NB4 (cell line): ENCODE data around the gene BUD31.

ENCODE experiments used
- DNase-seq: peaks from one replicate; pipeline ENCODE4 v3.0.0; 2010; ENCODE audit warnings: low read depth
- H3K4me3 ChIP-seq: one replicate; pipeline ENCODE4 v1.5.1; 2011; ENCODE audit warnings: mild to moderate bottlenecking, low read depth, low read length, moderate library complexity
- CTCF ChIP-seq: IDR thresholded peaks from one replicate; pipeline ENCODE4 v1.5.1; 2012; ENCODE audit warnings: low read depth, low read length
- MYC ChIP-seq: IDR thresholded peaks from 2 replicates; pipeline ENCODE4 v1.6.1; 2011; ENCODE audit warnings: low read depth, low read length
- POLR2A ChIP-seq: IDR thresholded peaks from 2 replicates; pipeline ENCODE4 v1.6.1; 2011; ENCODE audit warnings: mild to moderate bottlenecking; ENCODE audit not compliant: insufficient read length; ENCODE audit errors: extremely low read depth
- TF ChIP-seq, protein P1 (sequence below): IDR thresholded peaks from 2 replicates; pipeline ENCODE4 v1.6.1; 2011; ENCODE audit warnings: low read depth, low read length

Gene BUD31

GRCh38 chr7:99397297-99397983, 11.3 kb upstream of the BUD31 start:
- no peak for TF ChIP-seq MYC
- TF ChIP-seq POLR2A = no peak
- TF ChIP-seq, protein P1, sequence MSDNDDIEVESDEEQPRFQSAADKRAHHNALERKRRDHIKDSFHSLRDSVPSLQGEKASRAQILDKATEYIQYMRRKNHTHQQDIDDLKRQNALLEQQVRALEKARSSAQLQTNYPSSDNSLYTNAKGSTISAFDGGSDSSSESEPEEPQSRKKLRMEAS = no peak
- TF ChIP-seq CTCF = no peak
- DNase-seq = no peak

DNA sequence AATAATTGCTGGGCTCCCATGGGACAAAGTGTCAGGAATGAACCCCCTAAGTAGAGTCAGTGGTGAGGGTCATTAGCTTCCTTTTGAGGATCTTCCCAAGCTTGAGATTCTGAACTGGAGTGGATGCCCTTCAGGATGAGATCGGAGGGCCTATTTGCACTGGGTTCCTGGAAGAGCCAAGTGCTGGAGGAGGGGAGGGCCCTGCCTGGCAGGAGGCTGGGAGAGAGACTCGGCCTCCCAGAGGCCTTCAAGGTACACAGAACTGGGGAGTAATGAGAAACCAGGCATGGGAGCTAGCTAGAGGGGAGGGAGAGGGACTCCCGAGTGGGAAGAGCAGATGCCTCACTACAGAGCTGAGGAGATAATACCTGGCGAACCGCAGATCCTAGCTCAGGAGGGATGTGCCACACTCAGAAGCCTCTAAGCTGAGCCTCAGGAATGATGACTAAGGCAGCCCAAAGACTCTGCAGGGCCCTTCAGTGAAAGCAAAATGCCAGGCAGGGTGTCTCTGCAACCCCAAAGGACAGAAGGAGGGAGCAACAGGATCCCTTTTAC, 9.8 kb upstream of the BUD31 start:
- no peak for DNase-seq
- H3K4me3 ChIP-seq = no peak overlapping the region
- TF ChIP-seq, protein P1 = no peak
- TF ChIP-seq MYC (no peak), POLR2A (peak; percentile 12)

More at GRCh38 chr7:99397297-99397983, 11.3 kb upstream of the BUD31 start:
- no peak overlapping the region for H3K4me3 ChIP-seq

DNA sequence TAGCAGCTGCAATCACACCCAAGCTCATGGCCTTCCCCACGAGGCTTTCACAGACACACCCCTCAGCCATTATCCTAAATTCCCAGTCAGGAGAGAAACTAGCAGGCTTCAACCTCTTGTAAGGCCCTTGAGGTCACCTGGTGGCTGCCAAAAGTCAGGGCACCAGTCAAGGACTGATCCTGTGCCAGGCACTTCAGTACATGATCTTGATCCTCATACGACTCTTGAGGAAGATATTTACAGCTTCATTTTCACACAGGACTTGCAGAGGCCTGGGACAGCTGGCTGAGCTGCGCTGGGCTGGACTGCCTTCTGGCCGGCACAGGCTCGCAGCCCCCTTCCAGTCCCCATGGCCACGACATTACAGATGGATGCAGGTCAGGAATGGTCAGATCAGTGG, 9.2 kb upstream of the BUD31 start:
- no peak for DNase-seq
- no peak overlapping the region for H3K4me3 ChIP-seq
- TF ChIP-seq, protein P1 = no peak
- no peak for TF ChIP-seq MYC
- TF ChIP-seq POLR2A = no peak
- no peak for TF ChIP-seq CTCF

GRCh38 chr7:99402854-99403253, 5.9 kb upstream of the BUD31 start:
- no peak overlapping the region for H3K4me3 ChIP-seq
- no peak for DNase-seq
- TF ChIP-seq CTCF = no peak
- no peak for TF ChIP-seq MYC
- TF ChIP-seq POLR2A = no peak
- TF ChIP-seq, protein P1 = no peak

- H3K4me3 ChIP-seq = no peak overlapping the region
- no peak for TF ChIP-seq MYC
- TF ChIP-seq, protein P1 = no peak
- no peak for DNase-seq
Observed at GRCh38 chr7:99403764-99404163, 5.0 kb upstream of the BUD31 start.

DNA sequence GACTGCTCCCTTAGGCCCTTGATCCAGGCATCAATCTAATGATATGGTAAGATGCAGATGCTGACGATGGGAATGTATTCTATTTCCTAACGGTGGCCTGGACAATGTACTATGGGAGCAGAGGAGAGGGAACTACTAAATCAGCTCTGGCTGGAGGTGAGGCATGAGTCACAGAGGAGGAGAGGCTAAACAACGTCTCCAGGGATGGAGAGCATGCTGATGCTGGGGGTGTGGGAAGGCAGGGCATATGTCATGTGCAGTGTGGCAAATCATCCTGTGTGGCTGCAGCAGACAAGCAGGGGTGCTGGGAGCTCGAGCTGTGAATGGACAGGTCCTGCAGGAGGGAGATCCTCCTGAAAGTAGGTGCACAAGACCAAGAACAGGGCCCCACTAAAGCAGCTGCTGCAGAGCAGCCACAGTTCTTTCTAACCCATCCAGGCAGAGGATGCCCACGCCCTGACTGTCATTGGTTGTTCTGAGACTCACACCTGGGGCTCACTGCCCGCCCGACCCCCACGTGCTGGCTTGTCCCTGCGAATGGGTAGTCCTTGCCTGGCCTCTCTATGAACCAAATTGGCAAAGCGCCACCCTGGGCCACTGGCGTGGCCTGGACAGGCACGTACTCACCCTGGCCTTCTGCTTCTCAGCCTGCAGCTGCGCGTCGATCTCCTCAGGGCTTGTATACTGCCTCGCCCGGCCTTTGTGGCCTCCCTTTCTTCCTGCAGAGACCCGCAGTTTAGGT, 4.4 kb upstream of the BUD31 start:
- no peak for DNase-seq
- H3K4me3 ChIP-seq = no peak overlapping the region
- no peak for TF ChIP-seq POLR2A

- DNase-seq = no peak
- TF ChIP-seq CTCF = no peak
- TF ChIP-seq POLR2A = no peak
- TF ChIP-seq, protein P1 = no peak
- no peak for TF ChIP-seq MYC
- no peak overlapping the region for H3K4me3 ChIP-seq
Observed at GRCh38 chr7:99404977-99405320, 3.8 kb upstream of the BUD31 start.
